PFSK-1 (cell line): ENCODE results near the gene AMIGO3.

ENCODE experiments used
- POLR2AphosphoS5 ChIP-seq: IDR thresholded peaks from 2 replicates; pipeline ENCODE4 v1.6.1; 2012; ENCODE audit warnings: low read depth, mild to moderate bottlenecking, control low read depth, low read length, moderate library complexity
- REST ChIP-seq, 2 experiments: IDR thresholded peaks; 2 replicates each; pipeline versions ENCODE4 v1.6.1 to v1.8.0; 2011 to 2012; ENCODE audit warnings: low read depth in 2 of 2, low read length in 2 of 2, control low read depth in 1 of 2, inconsistent platforms in 1 of 2, mild to moderate bottlenecking in 1 of 2, moderate library complexity in 1 of 2; ENCODE audit not compliant: insufficient read depth in 1 of 2
- SIN3A ChIP-seq: IDR thresholded peaks from 2 replicates; pipeline ENCODE4 v1.6.1; 2012; ENCODE audit warnings: mild to moderate bottlenecking, low read length, moderate library complexity, borderline replicate concordance; ENCODE audit not compliant: insufficient read depth
- TAF1 ChIP-seq: IDR thresholded peaks from 2 replicates; pipeline ENCODE4 v1.6.1; 2012; ENCODE audit warnings: low read length, control low read depth, borderline replicate concordance; ENCODE audit not compliant: insufficient read depth

- no peak for TF ChIP-seq REST (IDR thresholded peaks at IDR 0.05; ENCODE audit: insufficient read depth in 1 of 2, low read depth in 2 of 2, low read length in 2 of 2)
- TF ChIP-seq POLR2AphosphoS5 = no peak
- no peak for TF ChIP-seq SIN3A
- no peak for TF ChIP-seq TAF1
Measured at GRCh38 chr3:49699281-49699979, 20.1 kb downstream of the AMIGO3 start.
